NCI-H1417 (cell line): Measurements from ENCODE around the gene REXO1.
A peak's percentile ranks its signal among the peaks of the same experiment; 100 is the strongest.
"Not testable (repeated sequence)": the region's sequence is repeated elsewhere in the genome, so short reads cannot be mapped to it uniquely, and the experiment has no call there.

ENCODE experiments used
- DNase-seq, 3 experiments: peaks; one replicate each; lab custom pipeline; 2025; lab: John Stamatoyannopoulos, UW

Gene REXO1

GRCh38 chr19:1848399-1849131 lies at the start of gene REXO1:
TSS of gene REXO1 (minus strand) at chr19:1848483. CDS start at chr19:1848358, 125 bp downstream.
- peak; percentile 98 to 99 (median 99) for DNase-seq

DNA sequence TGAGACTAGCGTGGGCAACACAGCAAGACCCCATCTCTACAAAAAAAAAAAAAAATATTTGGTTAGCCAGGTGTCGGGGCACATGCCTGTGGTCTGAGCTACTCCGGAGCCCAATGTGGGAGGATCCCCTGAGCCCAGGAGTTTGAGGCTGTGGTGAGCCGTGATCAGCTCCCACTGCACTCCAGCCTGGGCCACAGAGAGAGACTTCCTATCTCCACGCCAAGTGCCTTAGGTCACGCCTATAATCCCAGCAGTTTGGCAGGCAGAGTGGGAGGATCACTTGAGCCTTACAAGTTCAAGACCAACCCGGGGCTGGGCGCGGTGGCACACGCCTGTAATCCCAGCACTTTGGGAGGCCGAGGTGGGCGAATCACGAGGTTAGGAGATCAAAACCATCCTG lies 48.2 kb upstream of the REXO1 start:
- no peak for DNase-seq

- peak in 1 of 3 experiments; percentile 55 for DNase-seq
These were observed 45.5 kb upstream of the REXO1 start for GRCh38 chr19:1893791-1894190.

GRCh38 chr19:1889907-1890306 lies 41.6 kb upstream of the REXO1 start:
- DNase-seq: no peak

- DNase-seq: no peak
These were observed 40.1 kb upstream of the REXO1 start for GRCh38 chr19:1888385-1888784.

- DNase-seq: not testable (repeated sequence)
These were observed 38.1 kb upstream of the REXO1 start for GRCh38 chr19:1886360-1886759.

GRCh38 chr19:1885398-1886119 lies 37.3 kb upstream of the REXO1 start, which contains the start of gene ABHD17A:
TSS of gene ABHD17A (minus strand) at chr19:1885496. CDS start at chr19:1881566, 3,930 bp downstream.
- DNase-seq: peak; percentile 94 to 98 (median 96)

DNA sequence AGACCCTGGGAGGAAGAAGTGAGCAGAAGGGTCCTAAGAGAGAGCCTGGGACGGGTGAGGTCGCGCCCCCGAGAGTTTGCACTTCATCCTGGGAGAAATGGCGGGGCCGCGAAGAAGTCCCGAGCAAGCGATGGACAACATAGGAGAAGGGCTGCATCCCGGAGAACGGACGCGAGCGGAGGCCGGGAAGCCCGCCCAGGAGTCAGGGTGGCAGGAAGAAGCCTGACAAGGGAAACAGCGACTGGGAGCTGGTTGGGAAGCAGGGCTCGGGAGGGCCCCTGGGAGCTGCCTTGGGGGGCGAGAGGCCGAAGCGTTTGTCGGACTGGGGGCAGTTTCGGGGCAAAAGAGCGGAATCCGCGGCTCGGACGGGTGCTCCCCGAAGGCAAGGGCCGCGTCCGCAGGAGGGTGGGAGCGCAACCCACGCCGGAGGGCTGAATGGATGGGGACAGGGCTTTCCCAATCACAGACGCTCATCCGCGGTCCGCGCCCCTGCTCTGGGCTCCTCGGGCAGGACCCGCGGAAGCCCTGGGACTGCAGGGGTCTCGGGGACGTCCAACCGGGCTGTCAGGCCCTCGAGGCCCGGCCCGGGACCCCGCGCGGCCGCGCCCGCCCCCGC lies 36.5 kb upstream of the REXO1 start:
- peak in 2 of 3 experiments; percentile 17 to 24 for DNase-seq

DNA sequence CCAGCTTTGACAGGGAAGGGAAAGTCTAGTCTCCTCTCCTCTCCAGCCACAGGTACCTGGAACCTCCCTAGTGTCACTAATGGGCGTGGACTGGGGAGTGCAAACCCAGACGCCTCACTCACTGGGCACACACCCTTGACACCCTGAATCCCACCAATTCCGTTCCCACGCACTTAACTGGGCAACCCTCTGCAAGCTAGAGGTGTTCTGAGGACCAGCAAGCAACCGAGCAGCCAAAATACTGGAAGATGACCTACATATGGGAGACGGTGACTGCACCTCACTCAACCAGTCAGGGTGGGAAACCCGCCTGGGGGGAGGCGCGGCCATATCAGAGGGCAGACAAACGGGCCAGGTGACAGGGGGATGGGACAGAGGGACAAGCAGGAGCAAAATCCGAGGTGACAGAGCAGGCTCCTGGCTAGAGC lies 36.0 kb upstream of the REXO1 start:
- DNase-seq: no peak

GRCh38 chr19:1883784-1884183 lies 35.5 kb upstream of the REXO1 start:
- DNase-seq: no peak

DNA sequence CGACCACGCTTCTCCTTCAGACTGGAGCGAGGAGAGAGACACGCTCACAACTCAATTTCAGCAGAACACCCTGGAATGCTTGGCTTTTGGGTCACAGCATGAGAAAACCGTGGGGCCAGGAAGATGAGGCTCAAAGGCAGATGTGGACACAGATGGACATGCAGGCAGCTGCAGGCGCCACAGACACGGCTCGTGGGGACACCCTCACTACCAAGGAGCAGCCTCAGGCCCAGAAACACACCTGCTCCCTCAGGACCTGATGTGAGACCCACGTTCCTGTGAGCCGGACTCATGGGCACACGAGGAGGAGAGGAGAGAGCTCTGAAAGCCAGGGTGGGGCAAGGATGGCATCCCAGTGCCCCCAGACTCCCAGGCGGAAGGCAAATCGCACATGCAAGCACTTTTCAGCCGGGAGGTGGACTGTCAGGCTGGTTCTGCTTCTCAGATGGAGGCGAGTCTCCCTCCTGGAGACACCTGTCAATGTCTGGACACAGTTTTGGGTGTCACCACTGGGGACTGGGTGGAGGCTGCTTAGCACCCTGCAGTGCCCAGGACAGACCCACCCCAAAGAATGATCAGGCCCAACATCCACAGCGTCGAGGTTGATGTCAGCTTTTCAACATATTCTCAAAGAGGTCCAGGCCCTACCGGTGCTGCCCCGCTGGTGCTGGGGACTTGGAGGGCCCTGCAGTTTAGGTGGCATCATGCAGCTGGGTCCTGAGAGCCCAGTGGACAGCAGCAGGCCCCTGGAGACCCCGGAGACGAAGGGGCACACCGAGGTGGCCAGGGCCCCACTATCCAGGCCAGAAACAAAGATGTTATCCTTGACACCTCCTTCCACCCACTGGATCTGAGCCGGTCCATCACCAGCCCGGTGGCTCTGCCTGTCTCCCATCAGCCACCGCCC lies 34.8 kb upstream of the REXO1 start:
- DNase-seq: no peak

GRCh38 chr19:1882089-1882785 lies 34.0 kb upstream of the REXO1 start:
- no peak for DNase-seq

- not testable (repeated sequence) for DNase-seq
These were observed 33.3 kb upstream of the REXO1 start for GRCh38 chr19:1881393-1882088.

DNA sequence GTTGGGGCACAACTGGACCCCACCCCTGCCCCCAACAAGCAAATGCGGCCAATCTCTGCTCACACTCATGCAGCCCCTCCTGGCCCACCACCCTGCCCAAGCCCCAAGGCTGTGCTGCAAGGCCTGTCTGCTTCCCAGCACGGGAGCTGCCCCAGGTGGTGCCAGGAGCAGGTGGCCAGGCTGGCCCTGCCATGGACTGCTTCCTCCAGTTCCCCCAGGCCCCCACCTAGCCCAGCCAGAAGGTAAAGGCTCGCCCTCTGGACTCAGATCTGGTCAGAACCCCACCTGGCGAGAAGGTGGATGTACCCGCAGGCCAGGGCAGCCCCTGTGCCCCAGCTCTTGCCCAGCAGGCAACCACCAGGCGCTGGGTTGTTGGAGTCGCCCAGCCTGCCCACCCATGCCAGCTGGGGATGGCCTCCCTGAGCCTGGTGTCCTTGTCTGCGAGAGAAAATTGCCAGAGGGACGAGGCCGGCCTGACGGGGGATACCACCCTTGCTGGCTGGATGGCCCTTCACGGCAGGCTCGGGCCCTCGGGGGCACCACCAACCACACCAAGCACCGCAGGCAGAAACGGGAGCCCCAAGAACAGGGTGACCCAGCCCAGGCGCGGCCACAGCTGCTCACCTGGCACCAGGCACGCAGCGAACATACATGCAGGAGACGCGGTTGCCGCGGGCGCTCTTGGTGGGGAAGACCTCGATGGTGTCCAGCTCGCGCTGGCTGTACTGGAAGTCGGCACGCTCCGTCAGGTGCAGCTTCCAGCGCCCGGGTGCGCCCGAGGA lies 32.5 kb upstream of the REXO1 start:
- no peak for DNase-seq

GRCh38 chr19:1879982-1880381 lies 31.7 kb upstream of the REXO1 start:
- not testable (repeated sequence) for DNase-seq

GRCh38 chr19:1878583-1878982 lies 30.3 kb upstream of the REXO1 start:
- DNase-seq: not testable (repeated sequence)

DNA sequence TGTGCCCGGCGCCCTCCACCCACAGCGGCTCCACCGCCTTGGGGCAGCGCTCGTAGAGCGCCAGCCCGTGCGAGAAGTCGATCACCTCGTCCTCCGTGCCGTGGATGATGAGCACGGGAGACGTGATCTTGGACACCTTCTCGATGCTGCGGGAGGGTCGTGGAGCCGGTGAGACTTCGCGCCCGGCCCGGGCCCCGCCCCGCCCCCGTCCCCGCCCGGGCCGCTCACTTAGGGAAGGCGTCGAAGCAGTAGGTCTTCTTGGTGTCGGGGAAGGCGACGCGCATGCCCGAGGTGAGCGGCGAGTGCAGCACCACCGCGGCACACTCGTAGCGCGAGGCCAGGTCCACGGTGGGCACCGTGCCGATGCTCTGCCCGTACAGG lies 29.0 kb upstream of the REXO1 start:
- not testable (repeated sequence) for DNase-seq

GRCh38 chr19:1876496-1877279 lies 28.4 kb upstream of the REXO1 start:
- not testable (repeated sequence) for DNase-seq
